SK-N-MC (cell line): ENCODE results near the gene ALKBH4.

Experiments used
- EZH2 ChIP-seq: fragments of 200-600 bp; sonication (generic); IDR thresholded peaks from one replicate; pipeline ENCODE4 v1.6.1; 2017; ENCODE audit warnings: antibody characterized with exemption
- FOXP2 ChIP-seq: optimal IDR thresholded peaks from 2 replicates; pipeline ENCODE3; 2011; ENCODE audit warnings: mild to moderate bottlenecking, moderate library complexity; ENCODE audit not compliant: insufficient read depth; ENCODE audit errors: extremely low read length, control extremely low read depth
- POLR2AphosphoS5 ChIP-seq: IDR thresholded peaks from 2 replicates; pipeline ENCODE4 v1.6.1; 2012; ENCODE audit warnings: mild to moderate bottlenecking, low read depth, low read length, borderline replicate concordance

GRCh38 chr7:102410123-102410522 is 54.5 kb downstream of the ALKBH4 start:
- TF ChIP-seq EZH2 (no peak), POLR2AphosphoS5 (no peak), FOXP2 (no peak)
